ENCODE measurements around the gene TRIM2.

TRIM2 gene

DNA sequence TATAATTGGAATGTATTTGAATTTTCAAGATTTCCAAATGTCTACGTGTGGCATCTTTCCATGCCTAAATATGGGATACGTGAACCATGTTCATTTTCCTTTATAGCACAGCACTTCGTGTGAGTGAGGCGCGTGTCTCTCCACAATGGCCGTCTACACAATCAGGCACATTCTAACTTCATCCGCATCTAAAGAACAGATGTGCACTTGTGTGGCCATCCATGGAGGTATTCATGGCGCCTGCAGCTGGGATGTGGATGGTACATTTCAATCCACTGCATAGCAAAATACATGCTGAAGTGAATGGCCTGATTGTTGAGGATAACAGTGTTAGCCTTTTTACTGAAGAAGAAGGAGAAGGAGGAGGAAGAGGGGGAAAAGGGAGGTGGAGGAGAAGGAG, 34.5 kb upstream of the TRIM2 start:
- TF ChIP-seq POLR2AphosphoS5 (IDR thresholded peaks at IDR 0.05; ENCODE audit: low read depth, low read length) = no peak
- TF ChIP-seq TAF1 (IDR thresholded peaks at IDR 0.05; ENCODE audit: borderline replicate concordance, insufficient read depth, low read length) = no peak
- TF ChIP-seq SIN3A (IDR thresholded peaks at IDR 0.05; ENCODE audit: borderline replicate concordance, insufficient read depth, low read length) = no peak
- TF ChIP-seq, protein P1, sequence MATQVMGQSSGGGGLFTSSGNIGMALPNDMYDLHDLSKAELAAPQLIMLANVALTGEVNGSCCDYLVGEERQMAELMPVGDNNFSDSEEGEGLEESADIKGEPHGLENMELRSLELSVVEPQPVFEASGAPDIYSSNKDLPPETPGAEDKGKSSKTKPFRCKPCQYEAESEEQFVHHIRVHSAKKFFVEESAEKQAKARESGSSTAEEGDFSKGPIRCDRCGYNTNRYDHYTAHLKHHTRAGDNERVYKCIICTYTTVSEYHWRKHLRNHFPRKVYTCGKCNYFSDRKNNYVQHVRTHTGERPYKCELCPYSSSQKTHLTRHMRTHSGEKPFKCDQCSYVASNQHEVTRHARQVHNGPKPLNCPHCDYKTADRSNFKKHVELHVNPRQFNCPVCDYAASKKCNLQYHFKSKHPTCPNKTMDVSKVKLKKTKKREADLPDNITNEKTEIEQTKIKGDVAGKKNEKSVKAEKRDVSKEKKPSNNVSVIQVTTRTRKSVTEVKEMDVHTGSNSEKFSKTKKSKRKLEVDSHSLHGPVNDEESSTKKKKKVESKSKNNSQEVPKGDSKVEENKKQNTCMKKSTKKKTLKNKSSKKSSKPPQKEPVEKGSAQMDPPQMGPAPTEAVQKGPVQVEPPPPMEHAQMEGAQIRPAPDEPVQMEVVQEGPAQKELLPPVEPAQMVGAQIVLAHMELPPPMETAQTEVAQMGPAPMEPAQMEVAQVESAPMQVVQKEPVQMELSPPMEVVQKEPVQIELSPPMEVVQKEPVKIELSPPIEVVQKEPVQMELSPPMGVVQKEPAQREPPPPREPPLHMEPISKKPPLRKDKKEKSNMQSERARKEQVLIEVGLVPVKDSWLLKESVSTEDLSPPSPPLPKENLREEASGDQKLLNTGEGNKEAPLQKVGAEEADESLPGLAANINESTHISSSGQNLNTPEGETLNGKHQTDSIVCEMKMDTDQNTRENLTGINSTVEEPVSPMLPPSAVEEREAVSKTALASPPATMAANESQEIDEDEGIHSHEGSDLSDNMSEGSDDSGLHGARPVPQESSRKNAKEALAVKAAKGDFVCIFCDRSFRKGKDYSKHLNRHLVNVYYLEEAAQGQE (IDR thresholded peaks at IDR 0.05; ENCODE audit: insufficient read depth in 1 of 2, low read depth in 2 of 2, low read length in 2 of 2) = no peak
- TF ChIP-seq FOXP2 (optimal IDR thresholded peaks at IDR 0.05; ENCODE audit: borderline replicate concordance, extremely low read depth, extremely low read length, insufficient read depth) = no peak

DNA sequence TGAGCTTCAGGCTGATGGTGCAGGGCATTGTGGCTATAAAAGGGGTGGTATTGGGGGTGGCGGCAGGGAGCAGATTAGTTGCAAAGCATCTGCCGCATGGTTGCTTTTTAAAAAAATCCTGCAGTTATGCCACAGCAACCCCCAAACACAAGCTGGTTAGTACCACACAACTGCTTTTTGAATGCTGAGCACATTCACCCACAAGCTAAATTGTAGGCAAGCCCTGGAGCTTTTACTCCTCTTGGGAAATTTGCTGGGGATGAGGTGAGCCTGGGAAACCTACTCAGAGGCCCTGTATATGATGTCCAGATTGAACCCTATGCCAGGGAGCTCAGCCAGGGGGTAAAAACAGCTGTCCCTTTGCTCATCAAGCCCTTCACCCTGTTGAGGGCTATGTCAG, 33.8 kb upstream of the TRIM2 start:
- TF ChIP-seq TAF1 (IDR thresholded peaks at IDR 0.05; ENCODE audit: borderline replicate concordance, insufficient read depth, low read length) = no peak
- no peak for TF ChIP-seq SIN3A (IDR thresholded peaks at IDR 0.05; ENCODE audit: borderline replicate concordance, insufficient read depth, low read length)
- TF ChIP-seq, protein P1 (IDR thresholded peaks at IDR 0.05; ENCODE audit: insufficient read depth in 1 of 2, low read depth in 2 of 2, low read length in 2 of 2) = no peak

DNA sequence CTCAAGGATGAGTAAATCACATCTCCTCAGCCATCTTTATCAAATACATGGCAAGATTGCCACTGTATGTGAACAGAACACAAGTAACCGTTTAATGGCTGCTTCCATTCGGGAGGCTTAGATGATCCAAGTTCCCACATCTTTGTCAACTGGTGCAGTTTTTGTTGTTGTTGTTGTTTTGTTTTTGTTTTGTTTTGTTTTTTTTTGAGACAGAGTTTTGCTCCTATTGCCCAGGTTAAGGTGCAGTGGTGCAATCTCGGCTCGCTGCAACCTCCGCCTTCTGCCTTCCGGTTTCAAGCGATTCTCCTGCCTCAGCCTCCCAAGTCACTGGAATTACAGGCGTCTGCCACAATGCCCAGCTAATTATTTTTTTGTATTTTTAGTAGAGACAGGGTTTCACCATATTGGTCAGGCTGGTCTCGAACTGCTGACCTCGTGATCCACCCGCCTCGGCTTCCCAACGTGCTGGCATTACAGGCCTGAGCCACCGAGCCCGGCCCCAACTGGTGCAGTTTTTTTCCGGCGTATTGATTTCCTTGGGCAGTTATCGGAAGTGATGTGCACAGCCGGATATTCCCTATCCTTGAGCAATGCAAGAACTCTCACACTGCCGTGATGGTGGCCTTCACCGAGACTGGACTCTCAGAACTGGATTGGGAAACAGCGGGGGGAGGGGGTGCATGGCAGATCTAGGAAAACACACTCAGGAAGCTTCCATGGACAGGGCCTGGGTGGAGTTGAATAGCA, 29.2 kb upstream of the TRIM2 start:
- TF ChIP-seq, protein P1 (IDR thresholded peaks at IDR 0.05; ENCODE audit: insufficient read depth in 1 of 2, low read depth in 2 of 2, low read length in 2 of 2) = no peak
- TF ChIP-seq POLR2AphosphoS5 (IDR thresholded peaks at IDR 0.05; ENCODE audit: low read depth, low read length) = no peak
- TF ChIP-seq TAF1 (IDR thresholded peaks at IDR 0.05; ENCODE audit: borderline replicate concordance, insufficient read depth, low read length) = no peak
- TF ChIP-seq SIN3A (IDR thresholded peaks at IDR 0.05; ENCODE audit: borderline replicate concordance, insufficient read depth, low read length) = no peak
- no peak for TF ChIP-seq FOXP2 (optimal IDR thresholded peaks at IDR 0.05; ENCODE audit: borderline replicate concordance, extremely low read depth, extremely low read length, insufficient read depth)

- TF ChIP-seq POLR2AphosphoS5 (IDR thresholded peaks at IDR 0.05; ENCODE audit: low read depth, low read length) = no peak
- TF ChIP-seq TAF1 (IDR thresholded peaks at IDR 0.05; ENCODE audit: borderline replicate concordance, insufficient read depth, low read length) = no peak
- TF ChIP-seq FOXP2 (optimal IDR thresholded peaks at IDR 0.05; ENCODE audit: borderline replicate concordance, extremely low read depth, extremely low read length, insufficient read depth) = no peak
- TF ChIP-seq, protein P1 (IDR thresholded peaks at IDR 0.05; ENCODE audit: insufficient read depth in 1 of 2, low read depth in 2 of 2, low read length in 2 of 2) = no peak
- TF ChIP-seq SIN3A (IDR thresholded peaks at IDR 0.05; ENCODE audit: borderline replicate concordance, insufficient read depth, low read length) = no peak
These were observed 27.3 kb upstream of the TRIM2 start for GRCh38 chr4:153176938-153177337.
